HepG2 (cell line): ENCODE measurements around the gene WBP1. TPM values are rescaled to one million over a fixed set of nuclear protein-coding genes. Genes with fewer than 3 reads are reported as not detected.
A peak's percentile ranks its signal among the peaks of the same experiment; 100 is the strongest.

Experiments
- ATAC-seq: fragments of 200-7000 bp; cut with Tn5 transposase; 3 replicates; pipeline ENCODE4 v1.9.1; 2020; ENCODE audit warnings: mild to moderate bottlenecking, moderate library complexity
- Bru-seq: library from RNA; stranded (reverse); fragments of 400-500 nt; gene quantifications from one replicate; lab custom pipeline; 2021; lab: Mats Ljungman, UMichigan
- BruChase-seq, 2 experiments: library from RNA; stranded (reverse); fragments of 400-500 nt; gene quantifications; one replicate each; lab custom pipeline; 2021; lab: Mats Ljungman, UMichigan
- BruUV-seq: library from RNA; stranded (reverse); fragments of 400-500 nt; replicated peaks from 2 replicates; lab custom pipeline; 2021; lab: Mats Ljungman, UMichigan
- CTCF ChIA-PET: fragments of 300-600 bp; formaldehyde crosslinking; extraction: SDS; loops from one replicate; lab custom pipeline; 2021; ENCODE audit warnings: low total read pairs, inconsistent platforms, low intra/inter-chr PET ratio; lab: Yijun Ruan, JAX
- POLR2A ChIA-PET: fragments of 350-600 bp; sonication (Branson Sonifier 250); formaldehyde crosslinking; loops from one replicate; lab custom pipeline; 2020; ENCODE audit warnings: antibody characterized with exemption, inconsistent platforms; lab: Yijun Ruan, JAX
- DNase-seq: peaks from one replicate; pipeline ENCODE4 v3.0.0-alpha.2; 2015; ENCODE audit warnings: low spot score
- FAIRE-seq: peaks from 3 replicates; lab custom pipeline; 2011; peaks lifted over from hg19 to GRCh38; lab: Jason Lieb, UNC
- H2AFZ ChIP-seq: one replicate; pipeline ENCODE4 v1.6.1; 2011; ENCODE audit warnings: low read length, inconsistent platforms
- H3K27ac ChIP-seq: fragments of 300-600 bp; 3 replicates; pipeline ENCODE4 v1.8.0; 2011; ENCODE audit warnings: mixed run types, mild to moderate bottlenecking, mixed read lengths, low read length, inconsistent platforms; ENCODE audit not compliant: insufficient read depth; ENCODE audit errors: extremely low read length
- H3K27me3 ChIP-seq, 2 experiments: fragments of 200-600 bp in 1 of 2; 2 replicates in 1 of 2; 3 replicates in 1 of 2; pipeline versions ENCODE4 v1.6.0 to v1.8.0; 2011; ENCODE audit warnings: low read length in 2 of 2, mild to moderate bottlenecking in 2 of 2, moderate library complexity in 2 of 2, inconsistent platforms in 1 of 2; ENCODE audit not compliant: insufficient read depth in 2 of 2, control insufficient read depth in 1 of 2
- H3K36me3 ChIP-seq, 2 experiments: fragments of 200-600 bp in 1 of 2; replicated peaks in 1 of 2; 2 replicates in 1 of 2; 3 replicates in 1 of 2; pipeline versions ENCODE4 v1.5.1 to v1.8.0; 2011; ENCODE audit warnings: low read length in 2 of 2, inconsistent platforms in 1 of 2; ENCODE audit not compliant: insufficient read depth in 2 of 2, control insufficient read depth in 1 of 2
- H3K4me1 ChIP-seq: 2 replicates; pipeline ENCODE4 v1.5.1; 2012; ENCODE audit warnings: low read length, inconsistent platforms; ENCODE audit not compliant: insufficient read depth
- H3K4me2 ChIP-seq: 2 replicates; pipeline ENCODE4 v1.6.0; 2011; ENCODE audit warnings: low read depth, low read length, inconsistent platforms
- H3K4me3 ChIP-seq, 3 experiments: fragments of 200-600 bp in 1 of 3; sonication (generic), shearing (Covaris generic) in 1 of 3; replicated peaks in 1 of 3; 2 replicates each; pipeline ENCODE4 v1.5.1; 2011 to 2016; ENCODE audit warnings: low read length in 3 of 3, inconsistent platforms in 2 of 3, low read depth in 2 of 3, mild to moderate bottlenecking in 2 of 3, control low read depth in 1 of 3, mixed read lengths in 1 of 3; ENCODE audit not compliant: insufficient read depth in 1 of 3
- H3K79me2 ChIP-seq: one replicate; pipeline ENCODE4 v1.6.1; 2011; ENCODE audit warnings: low read length, inconsistent platforms; ENCODE audit not compliant: insufficient read depth
- H3K9ac ChIP-seq: 2 replicates; pipeline ENCODE4 v1.6.0; 2011; ENCODE audit warnings: mild to moderate bottlenecking, low read depth, low read length, inconsistent platforms; ENCODE audit not compliant: insufficient read depth
- H3K9me3 ChIP-seq: 2 replicates; pipeline ENCODE4 v1.5.1; 2012; ENCODE audit warnings: mild to moderate bottlenecking, low read length
- H4K20me1 ChIP-seq: 2 replicates; pipeline ENCODE4 v1.6.0; 2011; ENCODE audit warnings: inconsistent platforms, mild to moderate bottlenecking, low read length, moderate library complexity; ENCODE audit not compliant: insufficient read depth
- ARNT2 ChIP-seq: sonication (generic); formaldehyde crosslinking; IDR thresholded peaks from 2 replicates; pipeline ENCODE4 v1.8.0; 2022; ENCODE audit warnings: mild to moderate bottlenecking, low read depth, missing genetic modification reagents, moderate library complexity
- MED1 ChIP-seq: sonication (generic); formaldehyde crosslinking; IDR thresholded peaks from 2 replicates; pipeline ENCODE4 v1.4.0; 2020; ENCODE audit warnings: missing genetic modification reagents
- MYPOP ChIP-seq: sonication (generic); formaldehyde crosslinking; IDR thresholded peaks from 2 replicates; pipeline ENCODE4 v1.8.1; 2023; ENCODE audit warnings: mild to moderate bottlenecking, moderate library complexity, missing genetic modification reagents
- POLR2A ChIP-seq, 2 experiments: IDR thresholded peaks; 2 replicates each; pipeline ENCODE4 v1.6.1; 2011; ENCODE audit warnings: low read depth in 2 of 2, low read length in 2 of 2, mild to moderate bottlenecking in 1 of 2, moderate library complexity in 1 of 2; ENCODE audit not compliant: insufficient read depth in 1 of 2
- RFX5 ChIP-seq: IDR thresholded peaks from 2 replicates; pipeline ENCODE4 v1.6.1; 2011; ENCODE audit warnings: low read depth, low read length, improper control_type of control experiment
- RXRB ChIP-seq: IDR thresholded peaks from 2 replicates; pipeline ENCODE4 v1.6.1; 2016; ENCODE audit warnings: borderline replicate concordance, missing genetic modification reagents, missing compliant biosample characterization
- SALL1 ChIP-seq: sonication (generic); formaldehyde crosslinking; IDR thresholded peaks from 2 replicates; pipeline ENCODE4 v1.8.0; 2022; ENCODE audit warnings: mild to moderate bottlenecking, missing genetic modification reagents
- ZBTB4 ChIP-seq: sonication (generic); formaldehyde crosslinking; IDR thresholded peaks from 2 replicates; pipeline ENCODE4 v1.4.0; 2020; ENCODE audit warnings: missing genetic modification reagents, mild to moderate bottlenecking, borderline replicate concordance
- ZNF605 ChIP-seq: sonication (generic); formaldehyde crosslinking; IDR thresholded peaks from 2 replicates; pipeline ENCODE4 v1.8.0; 2022; ENCODE audit warnings: mild to moderate bottlenecking, missing genetic modification reagents
- ZNF768 ChIP-seq: sonication (generic); formaldehyde crosslinking; IDR thresholded peaks from 2 replicates; pipeline ENCODE4 v1.4.0; 2020; ENCODE audit warnings: missing genetic modification reagents
- WGBS: methylation state at CpG from one replicate; pipeline ENCODE4 v1.1.6; 2017; ENCODE audit warnings: low lambda C conversion rate; 5-methylcytosine and 5-hydroxymethylcytosine counted together
- in situ Hi-C: cut with HindIII; loops from 2 replicates; pipeline ENCODE4 v1.10.0; 2017; ENCODE audit warnings: low pct_unique_long_range_greater_than_20kb; ENCODE audit not compliant: extremely low pct_ligation_motif_present
- intact Hi-C: fragments of 100-400 bp; cut with micrococcal nuclease; formaldehyde crosslinking; loops from one replicate; pipeline ENCODE4 v1.10.0; 2022; ENCODE audit not compliant: unreplicated experiment
- long read RNA-seq, 2 experiments: library from RNA in 1 of 2; library from polyadenylated mRNA in 1 of 2; stranded (forward) in 1 of 2; unstranded in 1 of 2; transcript quantifications; one replicate each; pipeline ENCODE4 v2.0.0, GENCODE V29; 2019 to 2022
- polyA minus RNA-seq, 3 experiments: library from RNA; depleted of rRNA, polyadenylated mRNA; stranded (reverse); fragments of >200 nt; gene quantifications; 2 replicates each; pipeline ENCODE4 v1.2.3, GENCODE V29; 2011; ENCODE audit warnings: low replicate concordance in 1 of 3
- polyA plus RNA-seq, 8 experiments: library from polyadenylated mRNA; depleted of rRNA in 3 of 8; stranded (reverse) in 7 of 8; unstranded in 1 of 8; fragments of >200 nt; fragmentation: Illumina TruSeq in 4 of 8; extraction: Trizol in 4 of 8; gene quantifications; 2 replicates each; pipeline versions ENCODE4 v1.2.1 to v1.2.3, GENCODE V29; 2011 to 2016; ENCODE audit warnings: low read depth in 4 of 8, missing spikeins in 1 of 8, mixed read lengths in 1 of 8; ENCODE audit not compliant: insufficient read depth in 1 of 8
- total RNA-seq, 5 experiments: library from RNA; depleted of rRNA; stranded (reverse); fragments of >200 nt; fragmentation: Illumina TruSeq; extraction: Trizol; gene quantifications; 2 replicates each; pipeline ENCODE4 v1.2.3, GENCODE V29; 2016; ENCODE audit warnings: low read depth in 1 of 5

The WBP1 gene
- total RNA-seq (2016; rRNA removed; fragmentation: Illumina TruSeq; extraction: Trizol) (26.5 and 38.8 TPM in 2 replicates), polyA plus RNA-seq (2011; rRNA removed) (85.7 and 107 TPM in 2 replicates), polyA minus RNA-seq (2011; rRNA and poly(A)+ RNA removed; ENCODE audit: low replicate concordance) (54.1 and 96.5 TPM in 2 replicates), Bru-seq, nascent RNA (percentile 79 among the genes with signal in this experiment), BruChase-seq, experiment 1, labeled RNA remaining after a 6-hour chase (percentile 82 among the genes with signal in this experiment), BruChase-seq, experiment 2, labeled RNA remaining after a 2-hour chase (percentile 79 among the genes with signal in this experiment)
- 50.0 and 58.3 TPM in 2 replicates for total RNA-seq (2016; cell fraction: cytosol; rRNA removed; fragmentation: Illumina TruSeq; extraction: Trizol; ENCODE audit: low read depth)
- total RNA-seq (2016; cell fraction: insoluble cytoplasmic fraction; rRNA removed; fragmentation: Illumina TruSeq; extraction: Trizol) = 27.8 and 36.5 TPM in 2 replicates
- 61.3 and 76.9 TPM in 2 replicates for total RNA-seq (2016; cell fraction: membrane; rRNA removed; fragmentation: Illumina TruSeq; extraction: Trizol)
- 25.9 and 29.1 TPM in 2 replicates for total RNA-seq (2016; cell fraction: nucleus; rRNA removed; fragmentation: Illumina TruSeq; extraction: Trizol)
- 77.8 and 109 TPM in 2 replicates for polyA plus RNA-seq (2011; cell fraction: cytosol; rRNA removed)
- 406 and 434 TPM in 2 replicates for polyA plus RNA-seq (2011; cell fraction: nucleus; rRNA removed)
- 45.0 and 50.3 TPM in 2 replicates for polyA plus RNA-seq (2012)
- 82.9 and 90.6 TPM in 2 replicates for polyA plus RNA-seq (2016; cell fraction: cytosol; fragmentation: Illumina TruSeq; extraction: Trizol; ENCODE audit: low read depth)
- polyA plus RNA-seq (2016; cell fraction: insoluble cytoplasmic fraction; fragmentation: Illumina TruSeq; extraction: Trizol; ENCODE audit: low read depth) = 41.4 and 46.0 TPM in 2 replicates
- polyA plus RNA-seq (2016; cell fraction: membrane; fragmentation: Illumina TruSeq; extraction: Trizol; ENCODE audit: low read depth) = 87.2 and 99.7 TPM in 2 replicates
- 71.0 and 71.7 TPM in 2 replicates for polyA plus RNA-seq (2016; cell fraction: nucleus; fragmentation: Illumina TruSeq; extraction: Trizol; ENCODE audit: insufficient read depth, low read depth)
- 9.6 and 9.8 TPM in 2 replicates for polyA minus RNA-seq (2011; cell fraction: cytosol; rRNA and poly(A)+ RNA removed)
- 29.4 and 41.2 TPM in 2 replicates for polyA minus RNA-seq (2011; cell fraction: nucleus; rRNA and poly(A)+ RNA removed)
- long read RNA-seq, experiment 1, transcript WBP1-201 (4 exons, 1,294 nt) = major isoform, 16 of 28 reads
- long read RNA-seq, experiment 1, partial matches to known transcripts = 1 of 28 reads
- long read RNA-seq, experiment 1, other reads (novel, unspliced or antisense) = 7 of 28 reads
- long read RNA-seq, experiment 2, transcript WBP1-201 (4 exons, 1,294 nt) = major isoform, 38 of 54 reads
- long read RNA-seq, experiment 2, partial matches to known transcripts = 5 of 54 reads
- long read RNA-seq, experiment 2, other reads (novel, unspliced or antisense) = 2 of 54 reads

GRCh38 chr2:74458132-74458937, at the start of gene WBP1:
Gene WBP1 (plus strand): TSS chr2:74458438. CDS start chr2:74458603, 165 bp downstream.
- peak; percentile 92 for ATAC-seq
- Histone ChIP-seq H3K4me1 (peaks cover 41% of the 10 kb centered on the region), H3K4me3 (peak within 1 kb of the TSS; percentile 76 to 92 (median 88)), H2AFZ (no peak within 1 kb of the TSS), H3K9me3 (no peaks in the 10 kb centered on the region), H3K9ac (peak within 1 kb of the TSS; percentile 87), H3K27ac (peak within 1 kb of the TSS; percentile 89), H3K27me3 (no peaks in the 10 kb centered on the region; a peak in 1 of 5 replicates), H3K36me3 (peaks cover 1 to 24% of the 10 kb centered on the region in 2 experiments), H4K20me1 (peaks cover 4% of the 10 kb centered on the region; the same call in 1 of the 2 replicates), H3K4me2 (peak within 1 kb of the TSS; percentile 98), H3K79me2 (peaks cover 28% of the 10 kb centered on the region)
- intact Hi-C loops (loop anchor here (1.0 to 2.0 kb wide), 3 partner anchors 14 to 70 kb away; partner anchors contain the start of genes AUP1, HTRA2 and MRPL53), in situ Hi-C loops (no loop called here)
- FAIRE-seq = peak; percentile 96
- CTCF ChIA-PET = no interaction called here
- WGBS = 2% methylated on average over 27 of the region's 38 CpGs
- peak; percentile 100 for DNase-seq
- TSS peak; percentile 66 for BruUV-seq
- POLR2A ChIA-PET = interaction anchor here (0.6 to 12.4 kb wide), 24 partner anchors 10 to 1245 kb away, joined by 3 to 342 read pairs (median 9); partner anchors contain the start of genes AUP1, C2orf81, CCDC142 and DQX1
- TF ChIP-seq MYPOP = 0 out of 2 replicates have a peak, but pooled peaks have one; percentile 14
- TF ChIP-seq SALL1 (CRISPR knock-in tag) = peak; percentile 16; the same call in 1 of the 2 replicates
- no peak; the same call in 1 of the 2 replicates for TF ChIP-seq ZNF605 (CRISPR knock-in tag)
- TF ChIP-seq ZBTB4 = peak; percentile 86; the same call in 1 of the 2 replicates
- TF ChIP-seq RXRB (CRISPR knock-in tag) = peak; percentile 42; the same call in 1 of the 2 replicates
- peak in 1 of 2 experiments; percentile 62; a peak in 2 of 4 replicates for TF ChIP-seq POLR2A (IDR thresholded peaks at IDR 0.05; ENCODE audit: insufficient read depth in 1 of 2, low read depth in 2 of 2, low read length in 2 of 2)
- TF ChIP-seq RFX5 = peak; percentile 91
- peak; percentile 22; the same call in 1 of the 2 replicates for TF ChIP-seq ZNF768
- TF ChIP-seq MED1 (CRISPR knock-in tag) = peak; percentile 4; the same call in 1 of the 2 replicates
- peak; percentile 36; the same call in 1 of the 2 replicates for TF ChIP-seq ARNT2 (CRISPR knock-in tag)
